ENCODE data around the gene RBM4. TPM values are rescaled to one million over a fixed set of nuclear protein-coding genes. Genes with fewer than 3 reads are reported as not detected.

Gene RBM4
- total RNA-seq, 1 experiment from 2014 or later = 272 TPM

DNA sequence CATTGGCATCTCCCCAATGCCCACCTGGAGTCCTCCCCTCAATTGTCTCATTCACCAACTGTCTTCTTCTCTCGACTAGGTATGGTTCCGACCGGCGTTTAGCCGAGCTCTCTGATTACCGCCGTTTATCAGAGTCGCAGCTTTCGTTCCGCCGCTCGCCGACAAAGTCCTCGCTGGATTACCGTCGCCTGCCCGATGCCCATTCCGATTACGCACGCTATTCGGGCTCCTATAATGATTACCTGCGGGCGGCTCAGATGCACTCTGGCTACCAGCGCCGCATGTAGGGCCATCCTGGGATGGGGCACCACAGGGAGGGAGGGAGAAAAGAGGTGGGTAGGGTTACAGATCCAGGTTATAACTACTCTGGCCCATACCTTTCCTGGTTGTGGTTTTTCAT is 12.1 kb upstream of the RBM4 start:
- Histone ChIP-seq H4K8ac (replicated peaks; ENCODE audit: insufficient read length, low read depth, low read length) (no peak overlapping the region), H4K20me1 (ENCODE audit: control insufficient read depth, insufficient read depth, insufficient read length) (peaks cover 4% of the 10 kb centered on the region), H3K23me2 (ENCODE audit: insufficient read length, low read depth, low read length, poor library complexity, severe bottlenecking) (no peaks in the 10 kb centered on the region), H3K79me1 (ENCODE audit: insufficient read depth, low read depth, low read length, poor library complexity, severe bottlenecking) (peaks cover 12% of the 10 kb centered on the region), H3K23ac (ENCODE audit: insufficient read length, low read depth, low read length) (no peak overlapping the region), H3K9me3 (ENCODE audit: control insufficient read depth, low read depth, low read length) (no peaks in the 10 kb centered on the region), H3K4ac (ENCODE audit: low read depth, low read length) (no peak overlapping the region), H4K91ac (ENCODE audit: insufficient read length, low read depth, low read length) (no peak overlapping the region), H3K56ac (ENCODE audit: insufficient read length, low read depth, low read length) (no peak overlapping the region), H2BK120ac (ENCODE audit: low read depth, low read length, poor library complexity, severe bottlenecking) (no peak overlapping the region), H2AFZ (ENCODE audit: low read length) (no peak overlapping the region), H3K14ac (ENCODE audit: insufficient read depth, low read length) (no peak overlapping the region), H3K9ac (ENCODE audit: extremely low read depth, insufficient read length, low read length) (no peak overlapping the region), H3K27ac (ENCODE audit: insufficient read length, low read depth, low read length) (no peak overlapping the region), H2BK12ac (ENCODE audit: insufficient read length, low read depth, low read length) (no peak overlapping the region), H2BK20ac (ENCODE audit: low read depth, low read length, poor library complexity, severe bottlenecking) (no peak overlapping the region), H3K79me2 (ENCODE audit: insufficient read depth, low read length) (peaks cover 61% of the 10 kb centered on the region; the same call in 1 of the 2 replicates), H2BK15ac (ENCODE audit: low read depth, low read length) (no peak overlapping the region), H2BK5ac (ENCODE audit: insufficient read length, low read length) (no peak overlapping the region), H3T11ph (ENCODE audit: low read length) (no peak overlapping the region), H3K4me1 (ENCODE audit: insufficient read depth, low read length) (no peaks in the 10 kb centered on the region), H2AK5ac (ENCODE audit: insufficient read length, low read length) (no peak overlapping the region), H3K4me2 (ENCODE audit: insufficient read depth, insufficient read length, low read length) (no peak overlapping the region), H3K27me3 (ENCODE audit: insufficient read depth, low read length) (no peaks in the 10 kb centered on the region), H3K18ac (ENCODE audit: insufficient read length, low read depth, low read length) (no peak overlapping the region), H4K5ac (ENCODE audit: insufficient read length, low read depth, low read length) (no peak overlapping the region)
- Mint-ChIP-seq H3K27ac (peak overlapping the region in 1 of 3 experiments; percentile 37; a peak in 1 of 7 replicates), H3K9me3 (no peaks in the 10 kb centered on the region; a peak in 1 of 5 replicates), H3K4me3 (no peak overlapping the region), H3K4me1 (peaks cover 6 to 7% of the 10 kb centered on the region in 2 experiments; a peak in 3 of 4 replicates), H3K36me3 (ENCODE audit: insufficient read depth in 1 of 3, low read depth in 3 of 3) (peaks cover 65 to 90% (median 86%) of the 10 kb centered on the region in 3 experiments), H3K27me3 (ENCODE audit: low read depth) (no peaks in the 10 kb centered on the region)
- WGBS (ENCODE audit: extremely low coverage, insufficient read length, low lambda C conversion rate) = no CpG with 5 or more reads among the region's 25 CpGs
- DNase-seq = no peak
- TF ChIP-seq, protein P1, sequence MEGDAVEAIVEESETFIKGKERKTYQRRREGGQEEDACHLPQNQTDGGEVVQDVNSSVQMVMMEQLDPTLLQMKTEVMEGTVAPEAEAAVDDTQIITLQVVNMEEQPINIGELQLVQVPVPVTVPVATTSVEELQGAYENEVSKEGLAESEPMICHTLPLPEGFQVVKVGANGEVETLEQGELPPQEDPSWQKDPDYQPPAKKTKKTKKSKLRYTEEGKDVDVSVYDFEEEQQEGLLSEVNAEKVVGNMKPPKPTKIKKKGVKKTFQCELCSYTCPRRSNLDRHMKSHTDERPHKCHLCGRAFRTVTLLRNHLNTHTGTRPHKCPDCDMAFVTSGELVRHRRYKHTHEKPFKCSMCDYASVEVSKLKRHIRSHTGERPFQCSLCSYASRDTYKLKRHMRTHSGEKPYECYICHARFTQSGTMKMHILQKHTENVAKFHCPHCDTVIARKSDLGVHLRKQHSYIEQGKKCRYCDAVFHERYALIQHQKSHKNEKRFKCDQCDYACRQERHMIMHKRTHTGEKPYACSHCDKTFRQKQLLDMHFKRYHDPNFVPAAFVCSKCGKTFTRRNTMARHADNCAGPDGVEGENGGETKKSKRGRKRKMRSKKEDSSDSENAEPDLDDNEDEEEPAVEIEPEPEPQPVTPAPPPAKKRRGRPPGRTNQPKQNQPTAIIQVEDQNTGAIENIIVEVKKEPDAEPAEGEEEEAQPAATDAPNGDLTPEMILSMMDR (conservative IDR thresholded peaks at IDR 0.05) = no peak
